Measurements from ENCODE around the gene EPN2.

- TF ChIP-seq EZH2 (IDR thresholded peaks at IDR 0.05; ENCODE audit: low read length) (no peak), CTCF (optimal IDR thresholded peaks at IDR 0.05 in 1 of 3, IDR thresholded peaks at IDR 0.05 in 1 of 3, conservative IDR thresholded peaks at IDR 0.05 in 1 of 3; ENCODE audit: extremely low read depth in 1 of 3, insufficient read depth in 2 of 3, low read length in 3 of 3) (no peak)
These were observed 44.0 kb downstream of the EPN2 start for GRCh38 chr17:19281161-19281560.

Data from keratinocyte (primary cell).